ENCODE measurements around the gene SPI1.

GRCh38 chr11:47374720-47375019 is 3.7 kb downstream of the SPI1 start:
- TF ChIP-seq CTCF (conservative IDR thresholded peaks at IDR 0.05), result no peak
- TF ChIP-seq ZFX (IDR thresholded peaks at IDR 0.05), result no peak

All from C4-2B (cell line).